B cell (primary cell): Measurements from ENCODE around the gene EPB41L4A. TPM values are rescaled to one million over a fixed set of nuclear protein-coding genes. Genes with fewer than 3 reads are reported as not detected.

Source experiments
- ATAC-seq: fragments of 200-7000 bp; cut with Tn5 transposase; one replicate; pipeline ENCODE4 v1.10.0; 2021; ENCODE audit warnings: low read depth, mild to moderate bottlenecking, moderate number of reproducible peaks, moderate library complexity
- CTCF ChIA-PET: fragments of 350-600 bp; sonication (Branson Sonifier 250); formaldehyde crosslinking; loops from one replicate; lab custom pipeline; 2021; ENCODE audit warnings: antibody characterized with exemption, inconsistent platforms; lab: Charles Lee
- POLR2A ChIA-PET: fragments of 350-600 bp; sonication (Branson Sonifier 250); formaldehyde crosslinking; loops from one replicate; lab custom pipeline; 2021; ENCODE audit warnings: antibody characterized with exemption; lab: Charles Lee
- DNase-seq: peaks from one replicate; pipeline ENCODE4 v3.0.0; 2013
- H2AFZ ChIP-seq: 2 replicates; pipeline ENCODE4 v1.6.1; 2012; ENCODE audit warnings: mild to moderate bottlenecking, low read depth, low read length; ENCODE audit not compliant: insufficient read depth, poor library complexity, severe bottlenecking
- H3K27ac ChIP-seq, 2 donors: 1 replicate in 1 of 2; 2 replicates in 1 of 2; pipeline ENCODE4 v1.5.1; 2012 to 2013; ENCODE audit warnings: low read length in 2 of 2, mild to moderate bottlenecking in 2 of 2, moderate library complexity in 1 of 2
- H3K27me3 ChIP-seq, 4 experiments: fragments of 200-600 bp in 1 of 4; sonication (generic) in 1 of 4; replicated peaks in 1 of 4; 1 replicate in 2 of 4; 2 replicates in 2 of 4; pipeline versions ENCODE4 v1.6.1 to v1.7.0; 2013 to 2016; ENCODE audit warnings: low read length in 3 of 4, mild to moderate bottlenecking in 2 of 4, mixed read lengths in 1 of 4, moderate library complexity in 1 of 4; ENCODE audit not compliant: insufficient read depth in 4 of 4, control insufficient read depth in 3 of 4; ENCODE audit errors: control extremely low read depth in 1 of 4
- H3K36me3 ChIP-seq, 2 experiments: replicated peaks in 1 of 2; 1 replicate in 1 of 2; 2 replicates in 1 of 2; pipeline versions ENCODE4 v1.6.1 to v1.7.1; 2013; ENCODE audit warnings: low read length in 1 of 2; ENCODE audit not compliant: insufficient read depth in 2 of 2, control insufficient read depth in 1 of 2; ENCODE audit errors: control extremely low read depth in 1 of 2, extremely low read depth in 1 of 2
- H3K4me1 ChIP-seq, 2 donors: fragments of 200-600 bp in 1 of 2; sonication (generic) in 1 of 2; 1 replicate in 1 of 2; 2 replicates in 1 of 2; pipeline versions ENCODE4 v1.5.1 to v1.6.1; 2013 to 2017; ENCODE audit warnings: low read length in 2 of 2; ENCODE audit not compliant: control insufficient read depth in 2 of 2, insufficient read depth in 2 of 2
- H3K4me2 ChIP-seq: replicated peaks from 2 replicates; pipeline ENCODE3; 2012; ENCODE audit warnings: mild to moderate bottlenecking, low read depth, low read length; ENCODE audit not compliant: poor library complexity, severe bottlenecking
- H3K4me3 ChIP-seq, 5 experiments: fragments of 200-600 bp in 1 of 5; sonication (generic) in 1 of 5; 1 replicate in 3 of 5; 2 replicates in 2 of 5; pipeline versions ENCODE4 v1.5.1 to v1.7.0; 2011 to 2016; ENCODE audit warnings: low read length in 4 of 5, mild to moderate bottlenecking in 4 of 5, low read depth in 2 of 5, control low read depth in 1 of 5, moderate library complexity in 1 of 5; ENCODE audit not compliant: insufficient read depth in 1 of 5; ENCODE audit errors: control extremely low read depth in 1 of 5, extremely low read depth in 1 of 5
- H3K79me2 ChIP-seq: fragments of 200-600 bp; sonication (generic); one replicate; pipeline ENCODE4 v1.6.0; 2016; ENCODE audit warnings: low read length; ENCODE audit not compliant: control insufficient read depth, insufficient read depth
- H3K9ac ChIP-seq: fragments of 200-600 bp; sonication (generic); 2 replicates; pipeline ENCODE4 v1.6.1; 2017; ENCODE audit warnings: mild to moderate bottlenecking, low read length, moderate library complexity
- H3K9me3 ChIP-seq, 3 donors: one replicate each; pipeline versions ENCODE4 v1.6.1 to v1.7.1; 2013; ENCODE audit warnings: low read length in 2 of 3; ENCODE audit not compliant: control insufficient read depth in 2 of 3, insufficient read depth in 1 of 3; ENCODE audit errors: control extremely low read depth in 1 of 3
- H4K20me1 ChIP-seq: 2 replicates; pipeline ENCODE4 v1.6.0; 2012; ENCODE audit warnings: mild to moderate bottlenecking, low read length; ENCODE audit not compliant: insufficient read depth, control insufficient read depth, poor library complexity, severe bottlenecking
- H3K27ac Mint-ChIP-seq: one replicate; pipeline ENCODE4 v1.8.0; 2021; ENCODE audit warnings: mixed read lengths
- H3K27me3 Mint-ChIP-seq: one replicate; pipeline ENCODE4 v1.8.0; 2021; ENCODE audit warnings: mixed read lengths
- H3K4me1 Mint-ChIP-seq: one replicate; pipeline ENCODE4 v1.8.0; 2021; ENCODE audit warnings: mixed read lengths
- H3K4me3 Mint-ChIP-seq: one replicate; pipeline ENCODE4 v1.8.0; 2021; ENCODE audit warnings: mixed read lengths
- H3K9me3 Mint-ChIP-seq: one replicate; pipeline ENCODE4 v1.8.0; 2022; ENCODE audit warnings: mixed read lengths; ENCODE audit not compliant: insufficient read depth
- EZH2 ChIP-seq: IDR thresholded peaks from 2 replicates; pipeline ENCODE4 v1.6.1; 2012; ENCODE audit warnings: borderline replicate concordance, low read depth, mild to moderate bottlenecking, moderate library complexity, low read length; ENCODE audit not compliant: insufficient read depth, poor library complexity, severe bottlenecking
- WGBS: methylation state at CpG from one replicate; pipeline ENCODE4 v1.1.5; 2013; ENCODE audit warnings: missing lambda C conversion rate; ENCODE audit not compliant: insufficient coverage; 5-methylcytosine and 5-hydroxymethylcytosine counted together
- intact Hi-C: fragments of 100-400 bp; cut with micrococcal nuclease; formaldehyde crosslinking; loops from one replicate; pipeline ENCODE4 v1.10.0; 2022
- polyA plus RNA-seq: library from polyadenylated mRNA; depleted of rRNA; stranded (reverse); fragments of >200 nt; gene quantifications from 2 replicates; pipeline ENCODE4 v1.2.3, GENCODE V29; 2012
- total RNA-seq, 2 donors: library from RNA; stranded (reverse); fragments of 120-200 nt in 1 of 2; gene quantifications; 1 replicate in 1 of 2; 2 replicates in 1 of 2; pipeline versions ENCODE4 v1.2.3 to v1.2.4, GENCODE V29; 2013 to 2022
- TF ChIP-seq, protein P1 (sequence below): fragments of 200-600 bp; IDR thresholded peaks from one replicate; pipeline ENCODE4 v1.8.0; 2022; ENCODE audit warnings: antibody characterized with exemption, mild to moderate bottlenecking

EPB41L4A gene
- total and polyA plus RNA-seq, 2 donors (not counting 1 experiment from before 2014, with no cell fraction given), result 1.8 to 12.9 TPM

DNA sequence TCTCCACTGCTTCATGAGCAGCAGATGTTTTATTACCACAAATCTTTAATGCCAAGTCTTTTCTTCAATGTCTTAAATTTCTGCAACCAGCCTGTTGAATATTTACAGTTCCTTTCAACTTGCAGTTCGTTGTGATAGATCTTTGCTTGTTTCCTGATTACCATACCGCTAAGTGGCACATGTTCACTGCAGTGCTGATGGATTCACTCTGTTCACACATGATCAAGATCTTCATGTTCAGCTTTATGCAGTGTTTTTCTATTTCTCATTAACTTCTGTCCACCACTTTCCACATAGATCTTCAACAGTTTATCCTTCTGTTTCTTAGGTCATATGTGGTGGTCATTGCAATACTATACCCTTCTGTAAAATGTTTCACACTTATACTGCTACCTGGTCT, 280.6 kb downstream of the EPB41L4A start:
- H3K27me3 ChIP-seq, result peaks cover 0 to 3% (median 0%) of the 10 kb centered on the region in 4 experiments
- 89% methylated on average over 2 of the region's 2 CpGs for WGBS
- intact Hi-C loops, result no loop called here
- peaks cover 27% of the 10 kb centered on the region for H3K27me3 Mint-ChIP-seq
- ChIA-PET CTCF (interaction anchor here (0.6 to 0.8 kb wide), 2 partner anchors 282 to 588 kb away, joined by 3 read pairs; no protein-coding TSS in a partner anchor), POLR2A (no interaction called here)
- no peaks in the 10 kb centered on the region for H3K4me1 ChIP-seq
- H3K4me3 Mint-ChIP-seq, result no peak overlapping the region
- no peak overlapping the region for H3K4me3 ChIP-seq
- H3K9me3 Mint-ChIP-seq, result no peaks in the 10 kb centered on the region
- H2AFZ ChIP-seq, result no peak overlapping the region
- H3K4me1 Mint-ChIP-seq, result no peaks in the 10 kb centered on the region
- no peaks in the 10 kb centered on the region for H4K20me1 ChIP-seq
- no peak overlapping the region for H3K27ac ChIP-seq
- H3K4me2 ChIP-seq, result no peak overlapping the region
- H3K9me3 ChIP-seq, result no peaks in the 10 kb centered on the region
- no peak overlapping the region for H3K9ac ChIP-seq
- H3K79me2 ChIP-seq, result no peaks in the 10 kb centered on the region
- DNase-seq (no peak), ATAC-seq (no peak)
- no peak overlapping the region for H3K27ac Mint-ChIP-seq
- TF ChIP-seq EZH2, result no peak
- TF ChIP-seq, protein P1, sequence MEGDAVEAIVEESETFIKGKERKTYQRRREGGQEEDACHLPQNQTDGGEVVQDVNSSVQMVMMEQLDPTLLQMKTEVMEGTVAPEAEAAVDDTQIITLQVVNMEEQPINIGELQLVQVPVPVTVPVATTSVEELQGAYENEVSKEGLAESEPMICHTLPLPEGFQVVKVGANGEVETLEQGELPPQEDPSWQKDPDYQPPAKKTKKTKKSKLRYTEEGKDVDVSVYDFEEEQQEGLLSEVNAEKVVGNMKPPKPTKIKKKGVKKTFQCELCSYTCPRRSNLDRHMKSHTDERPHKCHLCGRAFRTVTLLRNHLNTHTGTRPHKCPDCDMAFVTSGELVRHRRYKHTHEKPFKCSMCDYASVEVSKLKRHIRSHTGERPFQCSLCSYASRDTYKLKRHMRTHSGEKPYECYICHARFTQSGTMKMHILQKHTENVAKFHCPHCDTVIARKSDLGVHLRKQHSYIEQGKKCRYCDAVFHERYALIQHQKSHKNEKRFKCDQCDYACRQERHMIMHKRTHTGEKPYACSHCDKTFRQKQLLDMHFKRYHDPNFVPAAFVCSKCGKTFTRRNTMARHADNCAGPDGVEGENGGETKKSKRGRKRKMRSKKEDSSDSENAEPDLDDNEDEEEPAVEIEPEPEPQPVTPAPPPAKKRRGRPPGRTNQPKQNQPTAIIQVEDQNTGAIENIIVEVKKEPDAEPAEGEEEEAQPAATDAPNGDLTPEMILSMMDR, result no peak
- H3K36me3 ChIP-seq, result no peaks in the 10 kb centered on the region

- Histone ChIP-seq H2AFZ (no peak overlapping the region), H3K4me1 (no peaks in the 10 kb centered on the region), H3K9me3 (no peaks in the 10 kb centered on the region), H3K36me3 (no peaks in the 10 kb centered on the region), H3K4me2 (no peak overlapping the region), H3K4me3 (no peak overlapping the region), H3K27ac (no peak overlapping the region), H4K20me1 (no peaks in the 10 kb centered on the region), H3K9ac (no peak overlapping the region), H3K27me3 (peaks cover 0 to 3% (median 0%) of the 10 kb centered on the region in 4 experiments), H3K79me2 (no peaks in the 10 kb centered on the region)
- H3K4me1 Mint-ChIP-seq, result no peaks in the 10 kb centered on the region
- no peak for ATAC-seq
- no peaks in the 10 kb centered on the region for H3K9me3 Mint-ChIP-seq
- ChIA-PET POLR2A (no interaction called here), CTCF (no interaction called here)
- H3K27me3 Mint-ChIP-seq, result peaks cover 26% of the 10 kb centered on the region
- no peak overlapping the region for H3K4me3 Mint-ChIP-seq
- intact Hi-C loops, result no loop called here
- no peak overlapping the region for H3K27ac Mint-ChIP-seq
- 26% methylated on average over 4 of the region's 6 CpGs for WGBS
- DNase-seq, result no peak
- TF ChIP-seq EZH2, result no peak
- TF ChIP-seq, protein P1, result no peak
Measured at GRCh38 chr5:112136773-112137172, 282.3 kb downstream of the EPB41L4A start.
